ENCODE results near the gene SERINC5. TPM values are rescaled to one million over a fixed set of nuclear protein-coding genes. Genes with fewer than 3 reads are reported as not detected.

Gene SERINC5
- polyA plus RNA-seq, 1 of the 3 experiments (the other 2 are of a cell fraction): 4.5 TPM

DNA sequence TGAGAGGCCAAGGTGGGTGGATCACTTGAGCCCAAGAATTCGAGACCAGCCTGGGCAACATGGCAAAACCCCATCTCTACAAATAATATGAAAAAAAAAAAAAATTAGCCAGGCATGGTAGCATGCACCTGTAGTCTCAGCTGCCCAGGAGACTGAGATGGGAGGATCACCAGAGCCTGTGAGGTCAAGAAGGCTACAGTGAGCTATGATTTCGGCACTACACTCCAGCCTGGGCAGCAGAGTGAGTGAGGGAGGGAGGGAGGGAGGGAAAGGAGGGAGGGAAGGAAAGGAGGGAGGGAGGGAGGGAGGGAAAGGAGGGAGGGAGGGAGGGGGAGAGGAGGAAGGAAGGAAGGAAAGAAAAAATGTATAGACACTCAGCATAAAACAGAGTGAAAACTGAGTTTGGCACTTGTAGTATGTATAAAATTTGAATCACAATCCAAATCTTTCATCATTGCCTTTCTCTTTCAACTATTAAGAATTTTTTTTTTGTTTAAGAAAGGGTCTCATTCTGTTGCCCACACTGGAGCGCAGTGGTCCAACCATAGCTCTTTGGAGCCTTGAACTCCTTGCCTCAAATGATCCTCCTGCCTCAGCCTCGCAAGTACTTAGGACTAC lies 27.8 kb downstream of the SERINC5 start:
- CTCF ChIA-PET: no interaction called here
- WGBS (ENCODE audit: low lambda C conversion rate): 91% methylated on average over 4 of the region's 4 CpGs

More for the DNA sequence above, 27.8 kb downstream of the SERINC5 start:
- no peaks in the 10 kb centered on the region for H3K27me3 ChIP-seq (ENCODE audit: insufficient read depth)
- no peaks in the 10 kb centered on the region for H3K9me2 ChIP-seq
- no peaks in the 10 kb centered on the region for H3K36me3 ChIP-seq (replicated peaks in 1 of 2; ENCODE audit: control insufficient read depth in 1 of 2, insufficient read depth in 2 of 2, low read length in 1 of 2)
- peaks cover 9% of the 10 kb centered on the region for H3F3A ChIP-seq (replicated peaks; ENCODE audit: insufficient read depth)
- no peak for TF ChIP-seq ELF1 (IDR thresholded peaks at IDR 0.05)
- TF ChIP-seq RFX5 (IDR thresholded peaks at IDR 0.05; ENCODE audit: low read length): no peak
- no peak for TF ChIP-seq TEAD4 (IDR thresholded peaks at IDR 0.05; ENCODE audit: borderline replicate concordance, insufficient read depth)
- TF ChIP-seq MAX (IDR thresholded peaks at IDR 0.05; ENCODE audit: low read depth): no peak
- no peak for TF ChIP-seq REST (IDR thresholded peaks at IDR 0.05; ENCODE audit: low read depth, low read length)
- no peak for TF ChIP-seq POLR2AphosphoS5 (IDR thresholded peaks at IDR 0.05; ENCODE audit: low read depth, low read length)
- no peak for TF ChIP-seq EZH2phosphoT487 (IDR thresholded peaks at IDR 0.05; ENCODE audit: borderline replicate concordance, low read depth)
- TF ChIP-seq RXRA (IDR thresholded peaks at IDR 0.05; ENCODE audit: borderline replicate concordance, low read depth): no peak
- TF ChIP-seq FOXJ3 (CRISPR knock-in tag; IDR thresholded peaks at IDR 0.05): no peak
- no peak for TF ChIP-seq TCF12 (IDR thresholded peaks at IDR 0.05)
- TF ChIP-seq, protein P1, sequence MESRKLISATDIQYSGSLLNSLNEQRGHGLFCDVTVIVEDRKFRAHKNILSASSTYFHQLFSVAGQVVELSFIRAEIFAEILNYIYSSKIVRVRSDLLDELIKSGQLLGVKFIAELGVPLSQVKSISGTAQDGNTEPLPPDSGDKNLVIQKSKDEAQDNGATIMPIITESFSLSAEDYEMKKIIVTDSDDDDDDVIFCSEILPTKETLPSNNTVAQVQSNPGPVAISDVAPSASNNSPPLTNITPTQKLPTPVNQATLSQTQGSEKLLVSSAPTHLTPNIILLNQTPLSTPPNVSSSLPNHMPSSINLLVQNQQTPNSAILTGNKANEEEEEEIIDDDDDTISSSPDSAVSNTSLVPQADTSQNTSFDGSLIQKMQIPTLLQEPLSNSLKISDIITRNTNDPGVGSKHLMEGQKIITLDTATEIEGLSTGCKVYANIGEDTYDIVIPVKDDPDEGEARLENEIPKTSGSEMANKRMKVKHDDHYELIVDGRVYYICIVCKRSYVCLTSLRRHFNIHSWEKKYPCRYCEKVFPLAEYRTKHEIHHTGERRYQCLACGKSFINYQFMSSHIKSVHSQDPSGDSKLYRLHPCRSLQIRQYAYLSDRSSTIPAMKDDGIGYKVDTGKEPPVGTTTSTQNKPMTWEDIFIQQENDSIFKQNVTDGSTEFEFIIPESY (IDR thresholded peaks at IDR 0.05; ENCODE audit: borderline replicate concordance, low read depth): no peak
- POLR2A ChIA-PET: no interaction called here
- no peak overlapping the region for H3K9ac ChIP-seq
- H4K20me1 ChIP-seq (ENCODE audit: insufficient read depth): no peaks in the 10 kb centered on the region
- no peaks in the 10 kb centered on the region for H3K79me2 ChIP-seq (ENCODE audit: insufficient read depth)
- H3K9me3 ChIP-seq: no peaks in the 10 kb centered on the region
- H3K27ac ChIP-seq (ENCODE audit: low read depth in 2 of 2, low read length in 1 of 2): no peak overlapping the region
- DNase-seq: no peak
- H2AFZ ChIP-seq (ENCODE audit: low read depth): no peak overlapping the region
- no peak overlapping the region for H3K4me3 ChIP-seq (ENCODE audit: low read depth in 2 of 2, low read length in 1 of 2)
- H3K4me1 ChIP-seq (ENCODE audit: control insufficient read depth in 1 of 2, insufficient read depth in 2 of 2, low read depth in 1 of 2, low read length in 1 of 2): no peaks in the 10 kb centered on the region; a peak in 1 of 4 replicates
- H3K4me2 ChIP-seq: no peak overlapping the region
